22Rv1 (cell line): ENCODE measurements around the gene ALPP.

ENCODE experiments used
- ZFX ChIP-seq: fragments of 450-650 bp; IDR thresholded peaks from 2 replicates; pipeline ENCODE4 v1.6.1; 2017; ENCODE audit warnings: antibody characterized with exemption, borderline replicate concordance
- TF ChIP-seq, protein P1 (sequence below): fragments of 450-650 bp; IDR thresholded peaks from 2 replicates; pipeline ENCODE4 v1.5.1; 2017; ENCODE audit warnings: mild to moderate bottlenecking

DNA sequence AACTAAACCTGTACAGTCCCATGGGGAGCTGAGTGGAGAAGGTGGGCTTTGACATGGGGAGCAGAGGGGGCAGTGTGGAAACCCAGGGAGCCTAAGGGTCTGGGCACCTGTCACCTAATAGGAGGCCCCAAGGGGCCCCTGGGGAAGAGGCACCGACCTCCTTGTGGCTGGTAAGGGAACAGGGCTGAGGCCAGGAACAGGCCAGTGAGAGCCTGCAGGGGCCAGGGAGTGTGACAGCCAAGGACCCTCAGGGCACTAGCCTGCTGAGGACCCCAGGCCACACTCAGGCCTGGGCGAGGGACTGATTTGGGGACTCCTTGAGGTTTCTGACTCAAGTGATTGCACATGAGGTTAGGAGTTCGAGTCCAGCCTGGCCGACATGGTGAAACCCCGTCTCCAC lies 24.5 kb upstream of the ALPP start:
- TF ChIP-seq, protein P1, sequence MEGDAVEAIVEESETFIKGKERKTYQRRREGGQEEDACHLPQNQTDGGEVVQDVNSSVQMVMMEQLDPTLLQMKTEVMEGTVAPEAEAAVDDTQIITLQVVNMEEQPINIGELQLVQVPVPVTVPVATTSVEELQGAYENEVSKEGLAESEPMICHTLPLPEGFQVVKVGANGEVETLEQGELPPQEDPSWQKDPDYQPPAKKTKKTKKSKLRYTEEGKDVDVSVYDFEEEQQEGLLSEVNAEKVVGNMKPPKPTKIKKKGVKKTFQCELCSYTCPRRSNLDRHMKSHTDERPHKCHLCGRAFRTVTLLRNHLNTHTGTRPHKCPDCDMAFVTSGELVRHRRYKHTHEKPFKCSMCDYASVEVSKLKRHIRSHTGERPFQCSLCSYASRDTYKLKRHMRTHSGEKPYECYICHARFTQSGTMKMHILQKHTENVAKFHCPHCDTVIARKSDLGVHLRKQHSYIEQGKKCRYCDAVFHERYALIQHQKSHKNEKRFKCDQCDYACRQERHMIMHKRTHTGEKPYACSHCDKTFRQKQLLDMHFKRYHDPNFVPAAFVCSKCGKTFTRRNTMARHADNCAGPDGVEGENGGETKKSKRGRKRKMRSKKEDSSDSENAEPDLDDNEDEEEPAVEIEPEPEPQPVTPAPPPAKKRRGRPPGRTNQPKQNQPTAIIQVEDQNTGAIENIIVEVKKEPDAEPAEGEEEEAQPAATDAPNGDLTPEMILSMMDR, result no peak
- no peak for TF ChIP-seq ZFX
